GM19193 (cell line): ENCODE data around the gene POGLUT3.

Experiments
- POLR2A ChIP-seq: IDR thresholded peaks from 4 replicates; pipeline ENCODE4 v1.6.1; 2011; ENCODE audit not compliant: insufficient read depth, insufficient read length; ENCODE audit errors: extremely low read depth

POGLUT3 gene

GRCh38 chr11:108516125-108516524 lies 17.9 kb upstream of the POGLUT3 start:
- no peak for TF ChIP-seq POLR2A

GRCh38 chr11:108512708-108513107 lies 14.5 kb upstream of the POGLUT3 start:
- TF ChIP-seq POLR2A = no peak

- TF ChIP-seq POLR2A = no peak
Measured at GRCh38 chr11:108511851-108512474, 13.8 kb upstream of the POGLUT3 start.

GRCh38 chr11:108508653-108509593 lies 10.7 kb upstream of the POGLUT3 start:
- no peak for TF ChIP-seq POLR2A

- no peak for TF ChIP-seq POLR2A
Measured at GRCh38 chr11:108501396-108501795, 3.2 kb upstream of the POGLUT3 start.

GRCh38 chr11:108500721-108501120 lies 2.5 kb upstream of the POGLUT3 start:
- no peak for TF ChIP-seq POLR2A

GRCh38 chr11:108500169-108500568 lies 2.0 kb upstream of the POGLUT3 start:
- TF ChIP-seq POLR2A = no peak

- TF ChIP-seq POLR2A = no peak
Measured at GRCh38 chr11:108498816-108499408, 728 bp upstream of the POGLUT3 start.

GRCh38 chr11:108497317-108498045 lies 703 bp downstream of the POGLUT3 start:
- TF ChIP-seq POLR2A = peak; percentile 17

- no peak for TF ChIP-seq POLR2A
Measured at GRCh38 chr11:108496643-108497256, 1.4 kb downstream of the POGLUT3 start.

- no peak for TF ChIP-seq POLR2A
Measured at GRCh38 chr11:108495326-108495725, 2.9 kb downstream of the POGLUT3 start.

- TF ChIP-seq POLR2A = no peak
Measured at GRCh38 chr11:108494182-108494581, 4.0 kb downstream of the POGLUT3 start.

- no peak for TF ChIP-seq POLR2A
Measured at GRCh38 chr11:108491936-108492335, 6.2 kb downstream of the POGLUT3 start.

GRCh38 chr11:108486828-108487227 lies 11.4 kb downstream of the POGLUT3 start:
- TF ChIP-seq POLR2A = no peak

GRCh38 chr11:108486331-108486730 lies 11.9 kb downstream of the POGLUT3 start:
- TF ChIP-seq POLR2A = no peak

- TF ChIP-seq POLR2A = no peak
Measured at GRCh38 chr11:108483163-108483562, 15.0 kb downstream of the POGLUT3 start.
